ENCODE data around the gene GNPDA1.

- TF ChIP-seq POLR2A (IDR thresholded peaks at IDR 0.05; ENCODE audit: low read depth, low read length) (no peak), POLR2AphosphoS5 (IDR thresholded peaks at IDR 0.05; ENCODE audit: low read depth, low read length) (no peak; the same call in 1 of the 2 replicates), SPI1 (IDR thresholded peaks at IDR 0.05; ENCODE audit: low read depth, low read length) (no peak), TAF1 (IDR thresholded peaks at IDR 0.05; ENCODE audit: low read depth, low read length) (no peak), PAX5 (IDR thresholded peaks at IDR 0.05; ENCODE audit: insufficient read depth, low read length, severe bottlenecking) (no peak)
These were observed 5.1 kb upstream of the GNPDA1 start for GRCh38 chr5:142017832-142018427.
